GM18502 (cell line): Measurements from ENCODE around the gene ADAMTSL3.

Experiments
- ATAC-seq: cut with Tn5 transposase; IDR thresholded peaks from one replicate; pipeline ENCODE4 v1.9.1; 2021; ENCODE audit warnings: mild to moderate bottlenecking; ENCODE audit not compliant: unreplicated experiment, poor library complexity

ADAMTSL3 gene

DNA sequence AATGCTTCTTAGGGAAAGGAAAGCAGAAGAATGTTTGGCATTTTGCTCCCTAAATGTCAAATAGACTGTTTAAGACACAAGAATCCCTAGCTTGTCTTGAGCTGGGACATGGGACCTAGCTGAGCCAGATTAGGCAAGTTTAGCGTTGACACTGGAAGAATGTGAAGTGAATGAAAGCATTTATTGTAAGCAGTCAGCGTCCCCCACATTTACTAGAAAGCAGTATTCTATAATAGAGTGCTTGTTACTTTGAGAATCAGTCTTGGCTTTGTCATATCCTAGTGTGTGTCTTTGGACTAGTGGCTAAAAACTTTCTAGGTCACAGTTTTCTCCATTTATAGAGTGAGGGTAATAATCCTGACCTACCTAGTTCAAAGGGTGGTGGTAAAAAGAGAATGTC is 161.6 kb downstream of the ADAMTSL3 start:
- no peak for ATAC-seq

DNA sequence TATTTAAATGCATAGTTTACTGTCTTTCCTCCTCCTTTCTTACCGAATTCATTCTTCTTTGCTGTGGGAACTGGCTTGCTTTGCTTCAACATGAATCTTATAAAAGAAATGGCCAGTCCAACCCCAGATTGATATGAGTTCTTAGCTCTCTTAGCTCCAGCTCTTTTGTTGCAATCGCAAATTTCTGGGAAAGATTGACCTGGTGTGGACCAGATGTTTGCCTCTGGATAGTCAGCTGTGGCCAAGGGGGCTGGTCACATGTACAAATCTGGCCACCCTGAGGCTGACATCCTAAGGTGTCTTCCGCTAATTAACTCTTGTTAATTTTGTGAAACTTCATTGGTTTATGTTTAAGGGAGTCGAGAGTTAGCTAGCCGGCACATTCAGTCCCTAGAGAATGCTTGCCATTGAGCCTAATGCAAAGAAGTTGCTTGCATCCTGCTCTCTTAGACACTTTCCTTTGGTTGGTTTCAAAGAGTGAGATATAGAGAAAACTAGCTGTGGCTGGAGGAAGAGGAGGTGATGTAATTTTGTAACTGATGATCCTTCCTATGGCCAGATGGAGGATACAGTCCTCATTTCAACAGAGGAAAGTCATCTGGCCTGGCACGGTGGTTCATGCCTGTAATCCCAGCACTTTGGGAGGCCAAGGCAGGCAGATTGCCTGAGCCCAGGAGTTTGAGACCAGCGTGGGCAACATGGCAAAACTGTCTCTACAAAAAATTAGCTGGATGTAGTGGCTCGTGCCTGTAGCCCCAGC is 162.4 kb downstream of the ADAMTSL3 start:
- ATAC-seq: no peak

DNA sequence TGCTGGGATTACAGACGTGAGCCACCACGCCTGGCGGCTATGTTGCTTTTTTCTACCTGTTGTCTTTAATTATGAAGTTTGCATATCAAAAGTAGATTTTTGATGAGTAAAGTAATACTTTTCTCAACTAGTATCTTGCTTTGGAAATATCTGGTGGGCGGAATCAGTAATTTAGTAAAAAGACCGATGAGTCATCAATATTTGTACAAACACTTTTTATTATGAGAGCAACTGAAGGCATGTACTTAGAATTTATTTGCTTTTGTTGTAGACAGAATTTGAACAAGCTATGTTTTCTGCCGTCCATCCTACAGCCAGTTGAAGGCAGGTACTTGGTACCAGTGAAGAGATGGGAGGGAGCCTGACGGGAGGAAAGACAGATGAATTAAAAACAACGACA is 164.7 kb downstream of the ADAMTSL3 start:
- no peak for ATAC-seq

DNA sequence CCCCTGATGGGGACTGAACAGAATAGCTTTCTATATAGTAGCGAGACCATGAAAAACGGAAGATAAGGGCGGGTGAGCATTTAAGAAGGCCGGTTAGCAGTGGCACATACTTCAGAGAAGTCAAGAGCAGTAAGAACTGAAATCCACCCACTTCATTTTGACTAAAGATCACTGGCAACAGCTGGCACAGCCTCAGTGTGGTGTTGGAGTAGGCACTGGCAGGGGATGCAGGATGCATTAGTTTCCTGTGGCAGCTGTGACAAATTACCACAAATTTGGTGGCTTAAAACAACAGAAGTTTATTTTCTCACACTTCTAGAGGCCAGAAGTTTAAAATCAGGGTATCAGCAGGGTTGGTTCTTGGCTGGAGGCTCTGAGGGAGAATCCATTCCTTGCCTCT is 176.5 kb downstream of the ADAMTSL3 start:
- ATAC-seq: no peak

DNA sequence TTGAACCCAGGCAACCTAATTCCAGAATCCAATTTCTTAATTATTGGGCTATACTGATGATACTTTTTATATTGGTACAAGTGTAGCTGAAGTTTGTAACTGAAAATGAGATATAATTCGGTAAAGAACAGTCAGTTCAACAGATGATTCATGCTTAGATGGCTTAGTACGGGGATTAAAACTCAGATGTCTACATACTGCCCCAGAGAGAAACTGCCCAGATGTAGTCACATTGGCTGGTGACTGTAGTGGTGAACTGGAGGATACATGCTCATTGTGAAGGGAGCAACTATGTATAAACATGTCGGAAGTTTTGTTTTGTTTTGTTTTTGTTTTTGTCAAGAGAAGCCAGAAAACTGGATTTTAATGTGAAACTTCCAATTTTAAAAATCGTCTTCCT is 179.6 kb downstream of the ADAMTSL3 start:
- ATAC-seq: no peak

DNA sequence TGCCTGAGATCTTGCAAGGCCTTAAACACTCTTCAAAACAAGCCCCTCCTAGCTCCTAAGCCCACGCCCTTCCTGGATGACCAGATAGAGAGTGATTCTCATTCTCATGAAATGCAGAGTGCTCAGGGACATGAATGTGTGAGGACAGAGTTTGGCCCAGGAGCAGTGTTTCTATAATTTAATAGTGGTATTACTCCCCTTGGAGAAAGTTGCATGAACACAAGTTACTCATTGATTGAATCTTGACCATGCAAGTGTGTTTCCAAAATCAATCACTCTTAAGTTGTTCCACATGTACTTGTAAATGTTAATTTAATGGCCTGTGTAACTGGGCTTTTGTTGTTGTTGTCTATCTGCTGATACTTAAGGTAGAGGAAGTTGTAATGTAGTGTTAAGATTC is 181.6 kb downstream of the ADAMTSL3 start:
- no peak for ATAC-seq

DNA sequence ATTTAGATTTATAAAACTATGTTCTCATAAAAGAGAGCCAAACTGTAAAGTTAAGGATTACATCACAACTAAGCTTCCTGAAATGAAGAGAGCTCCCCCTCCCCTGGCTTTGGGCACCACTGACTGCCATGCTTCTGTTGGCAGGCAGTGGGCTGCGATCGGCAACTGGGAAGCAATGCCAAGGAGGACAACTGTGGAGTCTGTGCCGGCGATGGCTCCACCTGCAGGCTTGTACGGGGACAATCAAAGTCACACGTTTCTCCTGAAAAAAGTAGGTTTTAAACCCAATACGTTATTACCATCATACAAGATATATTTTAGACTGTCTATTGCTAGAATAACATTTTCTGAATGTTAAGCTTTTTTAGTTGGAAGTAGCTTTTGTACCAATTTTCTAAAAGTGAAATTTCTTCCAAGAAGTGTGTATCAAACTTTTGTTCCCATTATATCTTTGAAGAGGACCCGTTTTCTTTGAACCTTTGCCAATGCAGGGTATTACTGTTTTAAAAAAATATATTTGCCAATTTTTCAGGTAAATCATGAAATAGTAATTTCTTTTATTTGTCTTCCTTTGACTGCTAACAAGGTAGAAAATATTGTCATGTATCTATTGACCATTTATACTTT is 184.1 kb downstream of the ADAMTSL3 start:
- no peak for ATAC-seq

DNA sequence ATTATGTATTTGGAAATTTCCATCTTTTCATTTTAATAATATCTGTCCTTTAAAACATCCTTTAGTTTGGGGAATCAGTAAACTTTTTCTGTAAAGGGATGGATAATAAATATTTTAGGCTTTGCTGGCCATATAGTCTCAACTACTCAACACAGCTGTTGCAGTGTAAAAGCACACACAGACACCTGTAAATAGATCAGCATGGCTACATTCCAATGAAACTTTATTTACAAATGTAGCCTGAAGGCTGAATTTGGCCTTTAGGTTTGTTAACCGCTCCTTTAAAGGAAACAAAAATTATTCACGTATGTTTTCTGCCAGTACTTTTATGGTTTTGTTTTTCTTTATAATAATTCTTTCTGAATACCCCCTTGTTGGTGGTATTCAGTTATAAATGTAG is 184.8 kb downstream of the ADAMTSL3 start:
- ATAC-seq: no peak

DNA sequence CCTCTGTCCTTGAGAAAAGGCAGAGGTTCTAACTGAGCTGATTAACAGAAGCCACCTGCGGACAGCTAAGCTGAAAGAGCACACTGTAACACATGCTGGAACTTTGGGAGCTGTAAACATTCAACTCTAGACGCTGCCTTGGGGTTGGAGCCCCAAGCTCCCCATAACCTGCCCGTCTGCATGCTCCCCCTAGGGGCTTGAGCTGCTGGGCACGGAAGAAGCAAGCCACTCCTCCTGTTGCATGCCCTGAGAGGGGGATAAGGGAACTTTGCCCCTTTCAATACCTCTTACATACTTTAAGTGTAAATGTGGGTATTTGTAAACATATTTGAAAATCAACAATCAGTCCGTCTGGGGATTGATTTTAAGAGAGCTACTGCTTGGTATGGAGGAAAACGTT is 188.4 kb downstream of the ADAMTSL3 start:
- ATAC-seq: no peak

DNA sequence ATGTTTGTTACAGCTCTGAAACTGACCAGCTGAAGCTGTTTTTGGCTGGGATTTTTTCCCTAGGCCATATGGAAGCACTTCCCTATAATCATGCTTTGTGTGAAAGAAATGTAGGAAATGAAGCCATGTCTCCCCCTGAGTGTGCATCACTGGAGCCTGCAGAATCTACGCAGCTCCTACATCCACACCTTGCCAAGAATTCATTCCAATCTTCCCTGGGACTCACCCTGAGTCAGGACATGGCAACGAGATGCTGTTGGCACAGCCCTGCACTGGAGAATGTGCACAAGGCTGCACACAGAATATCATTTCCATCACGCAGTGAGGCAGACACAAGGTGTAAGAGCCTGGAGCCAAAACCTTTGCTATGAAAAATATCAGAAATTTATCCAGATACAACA is 189.5 kb downstream of the ADAMTSL3 start:
- ATAC-seq: no peak

DNA sequence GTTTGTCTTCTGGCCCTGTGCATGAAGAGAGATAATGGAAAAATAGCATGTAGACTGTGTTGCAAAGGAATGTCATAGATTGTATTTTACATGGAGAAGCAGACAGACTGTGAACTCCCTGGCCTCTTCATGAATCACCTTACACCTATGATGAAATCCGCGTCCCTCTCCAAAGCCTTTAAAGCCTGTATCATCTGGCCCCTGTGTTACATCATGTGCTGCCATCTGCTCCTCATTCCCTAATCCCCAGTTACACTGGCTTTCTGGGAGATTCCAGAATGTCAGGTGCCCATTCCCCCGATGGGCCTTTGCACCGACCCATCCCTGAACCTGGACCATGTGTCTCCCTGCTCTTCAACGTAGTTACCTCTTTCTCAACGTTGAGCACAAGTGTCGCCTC is 190.8 kb downstream of the ADAMTSL3 start:
- no peak for ATAC-seq

DNA sequence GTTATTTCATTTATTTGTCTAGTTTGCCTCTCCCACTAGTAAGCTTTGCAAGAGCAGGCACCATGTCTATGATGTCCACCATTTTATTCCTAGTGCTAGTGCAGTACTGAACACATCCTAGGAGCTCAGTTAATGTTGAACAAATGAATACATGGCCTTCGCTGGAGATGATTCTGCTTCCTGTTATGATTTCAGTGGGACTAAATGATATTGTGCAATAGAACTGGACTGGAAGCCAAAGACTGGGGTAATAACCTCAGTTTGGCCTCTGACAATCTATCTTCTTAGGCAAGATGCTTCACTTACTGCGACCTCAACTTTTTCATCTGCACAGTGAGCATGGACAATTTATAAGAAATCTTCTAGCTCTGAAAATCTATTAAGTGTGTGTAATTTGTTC is 191.3 kb downstream of the ADAMTSL3 start:
- no peak for ATAC-seq

DNA sequence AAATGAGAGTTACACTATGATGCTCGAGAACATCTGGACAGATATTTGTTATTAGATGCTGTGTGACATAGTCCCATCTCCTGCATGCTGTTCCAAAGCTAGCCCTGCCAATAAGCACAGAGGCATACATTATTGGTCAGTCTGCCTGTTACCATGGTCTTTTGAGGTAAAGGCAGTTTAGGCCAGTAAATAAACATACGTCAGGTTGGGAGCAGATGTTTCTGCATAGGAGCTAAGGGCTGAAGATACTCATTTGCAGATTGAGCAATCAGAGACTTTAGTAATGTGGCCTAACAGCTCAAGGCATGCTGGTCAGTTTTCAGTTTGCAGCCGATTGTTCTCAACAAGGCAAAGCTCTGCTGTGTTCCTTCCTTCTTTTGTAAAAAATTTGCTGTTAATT is 192.9 kb downstream of the ADAMTSL3 start:
- ATAC-seq: no peak

DNA sequence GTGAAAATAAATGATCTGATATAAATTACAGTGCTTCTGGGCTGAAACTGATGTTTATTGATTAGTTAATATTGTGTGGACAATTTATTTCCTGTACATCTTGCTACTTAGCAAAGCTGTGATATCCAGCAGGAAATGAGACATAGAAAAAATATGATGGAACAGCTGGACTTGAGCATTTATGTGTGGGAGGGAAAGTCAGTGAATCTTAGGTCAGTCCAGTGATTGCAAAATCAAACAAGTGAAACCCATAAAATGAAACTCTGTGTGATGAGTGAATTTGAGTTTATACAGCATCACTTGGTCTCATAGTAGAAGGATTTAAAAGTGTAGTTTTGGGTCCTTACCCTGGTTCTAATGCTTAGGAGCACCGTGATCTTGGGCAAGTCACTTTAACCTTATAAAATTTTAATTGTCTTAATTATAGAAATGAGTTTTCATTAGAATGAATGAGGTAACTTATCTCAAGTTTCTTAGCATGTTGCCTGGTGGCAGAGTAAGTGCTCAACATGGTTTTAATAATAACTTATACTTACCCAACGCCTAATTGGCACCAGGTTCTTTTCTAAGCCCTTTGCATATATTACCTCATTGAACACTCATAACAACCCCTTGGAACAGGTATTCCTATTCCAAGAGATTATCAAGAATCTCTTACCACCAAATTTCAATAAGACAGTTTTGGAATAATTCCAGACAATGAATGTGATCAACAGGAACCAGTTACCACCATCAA is 194.6 kb downstream of the ADAMTSL3 start:
- no peak for ATAC-seq

DNA sequence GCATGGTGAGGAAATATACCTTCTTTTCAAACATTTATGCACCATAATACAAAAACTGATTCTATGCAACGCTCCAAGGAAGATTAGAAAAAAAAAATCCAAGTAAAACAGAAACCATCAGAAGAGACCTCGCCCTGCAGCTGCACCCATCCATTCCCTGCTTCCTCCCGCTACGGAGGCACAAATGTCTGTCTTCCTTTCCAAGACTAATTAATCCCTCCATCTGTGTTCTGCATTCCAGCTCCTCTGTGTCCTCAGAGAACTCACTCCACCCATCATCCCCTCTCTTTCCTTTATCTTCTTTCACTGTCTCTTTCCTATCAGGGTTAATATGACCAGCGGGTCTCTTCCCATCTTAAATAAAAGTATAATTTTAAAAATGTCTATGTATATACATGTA is 196.1 kb downstream of the ADAMTSL3 start:
- ATAC-seq: no peak

DNA sequence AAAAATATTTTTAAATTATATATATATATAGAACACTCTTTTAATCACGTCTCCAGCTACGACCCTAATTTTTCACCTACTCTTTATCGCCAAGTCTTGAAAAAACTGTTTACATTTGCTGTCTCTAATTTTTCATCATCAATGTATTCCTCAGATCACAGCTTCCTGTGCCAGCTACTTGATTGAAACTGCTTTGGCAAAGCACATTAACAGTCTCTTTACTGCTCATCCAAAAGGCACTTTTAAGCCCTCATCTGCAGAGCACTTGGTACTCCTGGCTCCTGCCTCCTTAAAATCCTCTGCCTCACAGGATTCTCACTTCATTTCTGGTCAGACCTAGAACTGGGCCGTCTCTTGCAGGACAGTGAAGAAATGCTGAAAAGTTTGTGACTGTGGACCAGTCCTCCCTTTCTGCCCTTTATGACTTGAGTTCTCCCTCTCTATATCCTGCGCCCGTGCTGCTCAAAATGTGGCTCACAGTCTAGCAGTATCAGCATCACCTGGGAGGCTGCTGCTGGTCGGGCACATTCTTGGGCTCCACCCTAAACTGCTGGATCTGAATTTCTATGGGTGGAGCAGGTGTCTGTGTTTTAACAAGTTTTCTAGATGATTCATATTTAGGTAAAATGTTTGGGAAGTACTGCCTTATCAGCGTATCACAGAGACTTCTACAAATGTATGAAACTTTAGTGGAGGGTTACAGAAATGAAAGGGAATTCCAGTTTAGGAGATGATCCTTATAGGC is 196.8 kb downstream of the ADAMTSL3 start:
- ATAC-seq: no peak

DNA sequence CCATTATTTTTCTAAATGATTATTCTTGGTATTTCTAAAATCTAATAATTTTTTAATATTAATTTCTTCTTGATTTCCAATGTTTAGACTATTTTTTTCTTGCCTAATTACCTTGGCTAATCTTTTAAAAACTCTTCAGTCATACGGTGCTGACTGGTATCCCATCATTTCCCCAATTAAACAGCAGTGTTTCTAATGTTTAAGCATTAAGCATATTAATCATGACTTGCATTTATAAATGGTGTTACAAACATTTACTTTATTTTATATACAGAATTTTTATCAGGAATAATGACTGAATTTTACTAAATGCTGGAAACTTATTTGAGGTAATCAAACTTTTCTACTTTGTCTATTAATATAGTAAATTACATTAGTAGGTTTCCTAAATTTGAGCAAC is 199.3 kb downstream of the ADAMTSL3 start:
- no peak for ATAC-seq

DNA sequence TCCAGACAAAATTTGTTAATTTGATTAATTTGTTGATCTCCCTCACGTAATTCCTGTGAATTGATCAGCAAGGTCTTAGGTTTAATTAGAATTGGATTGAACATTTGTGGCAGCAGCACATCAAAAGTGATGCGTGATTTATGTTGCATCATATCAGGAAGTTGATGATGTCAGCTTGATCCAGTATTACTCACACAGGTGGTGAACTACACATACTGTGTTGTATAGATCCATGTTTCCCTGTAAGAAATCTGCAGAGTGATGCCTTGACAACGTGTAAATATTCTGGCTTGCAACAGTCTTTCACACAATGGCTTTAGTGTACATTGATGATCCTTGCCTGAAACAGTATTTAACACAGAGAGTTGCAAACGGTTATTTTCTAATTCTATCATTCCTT is 200.4 kb downstream of the ADAMTSL3 start:
- ATAC-seq: no peak

DNA sequence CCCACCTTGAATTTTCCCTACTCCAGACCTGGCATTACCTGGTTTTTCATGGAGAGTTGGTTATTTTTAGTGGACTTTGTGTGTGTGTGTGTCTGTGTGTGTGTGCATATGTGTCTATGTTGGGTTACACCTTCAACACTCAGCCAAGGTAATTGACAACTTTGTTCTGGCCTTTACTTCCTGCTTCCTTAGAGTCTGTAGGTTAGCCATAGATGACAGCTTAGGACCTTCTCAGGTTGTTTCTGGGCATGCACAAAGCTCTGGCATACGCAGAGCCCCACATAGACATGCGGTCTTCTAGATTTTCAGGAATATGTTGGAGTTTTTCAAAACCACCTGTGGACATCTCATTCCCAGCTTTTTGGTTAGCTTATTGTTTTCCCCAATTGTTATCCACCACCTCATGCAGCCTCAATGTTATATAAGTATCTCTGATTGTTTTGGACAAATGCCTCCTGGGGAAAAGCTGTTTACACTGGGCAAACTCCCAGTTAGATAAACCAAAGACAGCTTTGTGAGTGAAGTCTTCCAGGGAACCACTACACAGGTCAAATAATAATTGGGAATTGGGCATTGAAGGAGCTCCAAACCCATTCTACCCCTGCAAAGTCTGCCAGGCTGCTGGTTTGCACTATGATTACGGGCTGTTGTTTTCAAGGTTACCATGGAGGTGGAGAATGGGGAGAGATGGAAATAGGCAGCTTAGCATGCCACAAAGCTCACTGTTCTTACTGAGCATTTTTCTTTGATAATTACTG is 201.2 kb downstream of the ADAMTSL3 start:
- no peak for ATAC-seq

DNA sequence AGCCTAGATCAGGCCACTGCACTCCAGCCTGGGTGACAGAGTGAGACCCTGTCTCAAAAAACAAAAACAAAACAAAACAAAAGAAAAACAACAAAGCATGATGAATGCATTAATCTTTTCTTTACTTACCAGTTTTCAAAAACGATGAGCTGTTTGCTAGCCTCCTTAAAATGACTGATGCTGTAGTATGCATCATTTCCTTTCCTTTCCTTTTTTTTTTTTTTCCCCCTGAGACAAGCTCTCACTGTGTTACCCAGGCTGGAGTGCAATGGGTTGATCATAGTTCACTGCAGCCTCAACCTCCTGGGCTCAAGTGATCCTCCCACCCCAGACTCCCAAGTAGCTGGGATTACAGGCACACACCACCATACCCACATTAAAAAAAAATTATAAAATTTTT is 202.0 kb downstream of the ADAMTSL3 start:
- no peak for ATAC-seq
